Stomach (tissue), 4 donors: ENCODE data around the gene NR5A1.

ENCODE experiments used
- EP300 ChIP-seq: sonication (generic); formaldehyde crosslinking; IDR thresholded peaks from one replicate; pipeline ENCODE4 v1.6.1; 2017; ENCODE audit warnings: antibody characterized with exemption
- POLR2A ChIP-seq, 4 donors: fragments of 450-650 bp; IDR thresholded peaks; one replicate each; pipeline ENCODE4 v1.6.1; 2016; ENCODE audit warnings: antibody characterized with exemption in 4 of 4, control low read depth in 2 of 4, mild to moderate bottlenecking in 1 of 4, moderate library complexity in 1 of 4
- POLR2AphosphoS5 ChIP-seq, 3 donors: sonication (generic); formaldehyde crosslinking; IDR thresholded peaks; one replicate each; pipeline ENCODE4 v1.6.1; 2016; ENCODE audit warnings: antibody characterized with exemption in 3 of 3
- TF ChIP-seq, protein P1 (sequence below), 7 experiments: fragments of 450-650 bp in 4 of 7; fragments of 200-600 bp in 3 of 7; sonication (generic) in 3 of 7; IDR thresholded peaks; one replicate each; pipeline ENCODE4 v1.5.1; 2016 to 2019; ENCODE audit warnings: antibody characterized with exemption in 7 of 7, control low read depth in 2 of 7, mild to moderate bottlenecking in 1 of 7

DNA sequence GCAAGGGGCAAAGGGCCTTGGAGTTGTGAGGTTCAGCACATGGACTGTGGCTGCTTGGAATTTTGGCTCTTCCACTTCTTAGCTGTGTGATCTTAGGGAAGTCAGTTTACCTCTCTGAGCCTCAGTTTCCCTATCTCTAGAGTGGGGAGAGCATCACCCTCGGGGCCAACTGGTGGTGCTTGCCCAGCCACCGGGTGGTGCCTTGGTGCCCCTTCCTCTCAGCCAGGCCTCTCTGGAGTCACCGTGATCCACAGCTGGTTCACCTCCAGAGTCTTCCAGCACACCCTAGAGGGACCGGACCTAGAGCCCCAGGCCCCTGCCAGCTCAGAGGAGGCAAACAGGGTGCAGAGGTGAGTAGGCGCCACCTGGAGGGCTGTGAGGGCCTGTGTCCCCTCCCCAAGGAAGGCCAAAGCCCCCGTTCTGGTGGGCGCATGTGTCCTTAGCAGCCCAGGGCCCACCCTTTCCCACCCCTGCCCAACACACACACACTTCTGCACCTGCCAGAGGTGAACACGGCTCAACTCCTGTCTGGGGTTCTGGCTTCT, 49.2 kb downstream of the NR5A1 start:
- TF ChIP-seq, protein P1, sequence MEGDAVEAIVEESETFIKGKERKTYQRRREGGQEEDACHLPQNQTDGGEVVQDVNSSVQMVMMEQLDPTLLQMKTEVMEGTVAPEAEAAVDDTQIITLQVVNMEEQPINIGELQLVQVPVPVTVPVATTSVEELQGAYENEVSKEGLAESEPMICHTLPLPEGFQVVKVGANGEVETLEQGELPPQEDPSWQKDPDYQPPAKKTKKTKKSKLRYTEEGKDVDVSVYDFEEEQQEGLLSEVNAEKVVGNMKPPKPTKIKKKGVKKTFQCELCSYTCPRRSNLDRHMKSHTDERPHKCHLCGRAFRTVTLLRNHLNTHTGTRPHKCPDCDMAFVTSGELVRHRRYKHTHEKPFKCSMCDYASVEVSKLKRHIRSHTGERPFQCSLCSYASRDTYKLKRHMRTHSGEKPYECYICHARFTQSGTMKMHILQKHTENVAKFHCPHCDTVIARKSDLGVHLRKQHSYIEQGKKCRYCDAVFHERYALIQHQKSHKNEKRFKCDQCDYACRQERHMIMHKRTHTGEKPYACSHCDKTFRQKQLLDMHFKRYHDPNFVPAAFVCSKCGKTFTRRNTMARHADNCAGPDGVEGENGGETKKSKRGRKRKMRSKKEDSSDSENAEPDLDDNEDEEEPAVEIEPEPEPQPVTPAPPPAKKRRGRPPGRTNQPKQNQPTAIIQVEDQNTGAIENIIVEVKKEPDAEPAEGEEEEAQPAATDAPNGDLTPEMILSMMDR (IDR thresholded peaks at IDR 0.05) = no peak
- TF ChIP-seq POLR2A (IDR thresholded peaks at IDR 0.05) (no peak), EP300 (no peak), POLR2AphosphoS5 (IDR thresholded peaks at IDR 0.05) (no peak)
